Measurements from ENCODE around the gene RNASE8. TPM values are rescaled to one million over a fixed set of nuclear protein-coding genes. Genes with fewer than 3 reads are reported as not detected.

RNASE8 gene
- total RNA-seq, 1 donor from 2014 or later: not detected

DNA sequence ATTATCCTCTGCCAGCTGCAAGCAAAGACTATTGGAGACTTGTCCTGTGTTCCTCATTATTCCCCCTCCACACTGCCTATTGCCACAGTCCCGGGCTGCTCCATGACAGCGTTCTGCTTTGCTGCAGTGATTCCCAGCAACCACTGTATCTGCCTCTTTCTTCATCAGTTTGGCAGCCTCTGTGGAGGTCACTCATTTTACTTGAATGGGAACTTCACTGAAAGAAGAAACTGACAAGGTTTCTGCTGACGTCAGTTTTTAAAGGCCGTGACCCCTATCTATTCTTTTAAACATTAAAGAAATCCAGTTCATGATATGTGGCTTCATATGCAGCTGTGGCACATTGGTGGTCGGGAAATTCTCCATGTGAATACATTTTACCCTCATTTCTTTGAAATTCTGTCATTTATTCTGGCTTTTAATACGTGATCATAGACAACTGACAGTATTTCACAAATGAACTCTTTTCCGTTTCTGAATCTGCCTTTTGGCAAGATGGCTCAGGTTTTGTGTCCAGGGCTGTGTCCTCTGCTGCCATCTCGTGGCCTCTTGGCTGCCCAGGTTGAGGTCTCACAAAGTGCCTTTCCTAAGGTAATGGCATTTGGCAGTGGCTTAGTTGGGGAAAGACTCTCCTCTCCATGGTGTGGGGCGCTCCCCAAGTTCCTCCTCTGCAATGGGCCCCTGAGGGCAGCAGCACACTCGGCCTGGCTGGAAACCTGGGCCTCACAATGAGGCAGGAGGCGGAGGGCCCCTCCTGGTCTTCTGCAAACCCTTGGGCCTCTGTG, 49.1 kb downstream of the RNASE8 start:
- DNase-seq (ENCODE audit: low spot score): peak; percentile 86

GRCh38 chr14:21107283-21107800, 49.7 kb downstream of the RNASE8 start:
- DNase-seq (ENCODE audit: low spot score): no peak

Other genes starting within 250 kb of the RNASE8 start
- not detected for gene RNASE3, start 166.4 kb upstream of the RNASE8 start, total RNA-seq
- gene RNASE2, start 102.3 kb upstream of the RNASE8 start, total RNA-seq: 1.1 TPM
- gene METTL17, start 67.8 kb upstream of the RNASE8 start, total RNA-seq: 70.0 TPM
- gene SLC39A2, start 58.5 kb upstream of the RNASE8 start, total RNA-seq: 0.83 TPM
- 188 TPM for gene NDRG2, start 32.8 kb upstream of the RNASE8 start, total RNA-seq
- 0.62 TPM for gene TPPP2, start 27.6 kb upstream of the RNASE8 start, total RNA-seq
- not detected for gene RNASE13, start 23.0 kb upstream of the RNASE8 start, total RNA-seq
- 0.94 TPM for gene RNASE7, start 15.5 kb upstream of the RNASE8 start, total RNA-seq
- gene ARHGEF40, start 12.5 kb downstream of the RNASE8 start, total RNA-seq: 41.2 TPM
- gene ZNF219, start 40.8 kb downstream of the RNASE8 start, total RNA-seq: 47.2 TPM
- gene TMEM253, start 43.2 kb downstream of the RNASE8 start, total RNA-seq: 1.6 TPM
- gene OR5AU1, start 98.2 kb downstream of the RNASE8 start, total RNA-seq: not detected
- gene HNRNPC, start 211.6 kb downstream of the RNASE8 start, total RNA-seq: 591 TPM
- 0.49 TPM for gene RPGRIP1, start 222.3 kb downstream of the RNASE8 start, total RNA-seq

All from ureter (tissue), 1 donor.